Esophagus muscularis mucosa (tissue), 4 donors: ENCODE results near the gene SLC12A7.

Experiments
- CTCF ChIP-seq, 3 experiments: fragments of 200-600 bp in 2 of 3; fragments of 450-650 bp in 1 of 3; sonication (generic) in 2 of 3; IDR thresholded peaks; one replicate each; pipeline ENCODE4 v1.5.1; 2017 to 2019; ENCODE audit warnings: antibody characterized with exemption in 3 of 3, mild to moderate bottlenecking in 2 of 3, moderate library complexity in 1 of 3
- EP300 ChIP-seq: sonication (generic); formaldehyde crosslinking; IDR thresholded peaks from one replicate; pipeline ENCODE4 v1.6.1; 2017; ENCODE audit warnings: antibody characterized with exemption
- POLR2A ChIP-seq: fragments of 450-650 bp; IDR thresholded peaks from one replicate; pipeline ENCODE4 v1.6.1; 2017; ENCODE audit warnings: antibody characterized with exemption, moderate library complexity, mild to moderate bottlenecking, low read depth

DNA sequence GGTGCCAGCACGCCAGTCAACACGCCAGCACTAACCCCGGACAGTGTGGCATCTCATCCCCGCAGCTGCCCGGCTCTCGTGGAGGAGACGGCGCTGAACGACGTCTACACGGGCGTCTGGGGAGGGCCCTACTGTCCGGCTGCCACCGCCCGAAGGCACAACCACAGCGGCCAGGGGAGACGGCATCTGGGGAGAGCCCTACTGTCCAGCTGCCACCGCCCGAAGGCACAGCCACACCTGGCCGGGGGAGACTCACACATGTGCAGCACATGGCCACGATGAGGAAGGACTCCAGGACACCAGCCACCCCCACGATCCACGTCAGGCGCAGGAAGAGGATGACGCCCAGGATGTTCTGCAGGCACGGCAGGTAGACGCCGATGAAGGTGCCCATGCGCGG is 23.1 kb downstream of the SLC12A7 start:
- TF ChIP-seq POLR2A: no peak
- no peak for TF ChIP-seq EP300
- no peak for TF ChIP-seq CTCF (IDR thresholded peaks at IDR 0.05)
